ENCODE measurements around the gene KIRREL1. TPM values are rescaled to one million over a fixed set of nuclear protein-coding genes. Genes with fewer than 3 reads are reported as not detected.

Gene KIRREL1
- total and polyA plus RNA-seq, 2 of the 8 experiments (the other 6 are each of a cell fraction or from before 2014, with no cell fraction given), result 14.2 to 39.0 TPM

- TF ChIP-seq CHD7 (IDR thresholded peaks at IDR 0.05; ENCODE audit: insufficient replicate concordance, low read length), result no peak
- no peak for TF ChIP-seq TEAD4 (IDR thresholded peaks at IDR 0.05; ENCODE audit: low read depth, low read length)
- TF ChIP-seq ZNF274 (IDR thresholded peaks at IDR 0.05; ENCODE audit: borderline replicate concordance, extremely low read depth, low read length), result no peak
- no peak for TF ChIP-seq RAD21 (IDR thresholded peaks at IDR 0.05 in 1 of 2, conservative IDR thresholded peaks at IDR 0.05 in 1 of 2; ENCODE audit: low read depth in 2 of 2, low read length in 2 of 2)
These were observed 111.4 kb downstream of the KIRREL1 start (continued) for GRCh38 chr1:158104891-158105290.
